BJ (cell line): ENCODE results near the gene LYPD3. TPM values are rescaled to one million over a fixed set of nuclear protein-coding genes. Genes with fewer than 3 reads are reported as not detected.

Experiments
- CTCF ChIA-PET: fragments of 350-600 bp; formaldehyde crosslinking; extraction: SDS; loops from one replicate; lab custom pipeline; 2021; ENCODE audit warnings: antibody characterized with exemption, inconsistent platforms; lab: Yijun Ruan, JAX
- POLR2A ChIA-PET: fragments of 300-600 bp; sonication (Branson Sonifier 250); formaldehyde crosslinking; extraction: SDS; loops from one replicate; lab custom pipeline; 2021; ENCODE audit warnings: antibody characterized with exemption; lab: Charles Lee
- DNase-seq: peaks from one replicate; pipeline ENCODE4 v3.0.0-alpha.2; 2011; ENCODE audit warnings: low read depth
- H3K27me3 ChIP-seq: 2 replicates; pipeline ENCODE4 v1.6.0; 2011; ENCODE audit warnings: low read length; ENCODE audit not compliant: control insufficient read depth, insufficient read depth
- H3K36me3 ChIP-seq: 2 replicates; pipeline ENCODE4 v1.5.1; 2011; ENCODE audit warnings: low read length; ENCODE audit not compliant: control insufficient read depth, insufficient read depth
- H3K4me3 ChIP-seq: 2 replicates; pipeline ENCODE4 v1.5.1; 2011; ENCODE audit warnings: low read depth, mild to moderate bottlenecking, control low read depth, low read length
- polyA plus RNA-seq: library from polyadenylated mRNA; depleted of rRNA; stranded (reverse); fragments of >200 nt; gene quantifications from 2 replicates; pipeline ENCODE4 v1.2.3, GENCODE V29; 2011
- TF ChIP-seq, protein P1 (sequence below): IDR thresholded peaks from 2 replicates; pipeline ENCODE4 v1.5.1; 2011; ENCODE audit warnings: low read depth, mild to moderate bottlenecking, control low read depth, inconsistent platforms, low read length, moderate library complexity; ENCODE audit not compliant: insufficient read depth

LYPD3 gene
- polyA plus RNA-seq, 1 experiment: 0.70 TPM

DNA sequence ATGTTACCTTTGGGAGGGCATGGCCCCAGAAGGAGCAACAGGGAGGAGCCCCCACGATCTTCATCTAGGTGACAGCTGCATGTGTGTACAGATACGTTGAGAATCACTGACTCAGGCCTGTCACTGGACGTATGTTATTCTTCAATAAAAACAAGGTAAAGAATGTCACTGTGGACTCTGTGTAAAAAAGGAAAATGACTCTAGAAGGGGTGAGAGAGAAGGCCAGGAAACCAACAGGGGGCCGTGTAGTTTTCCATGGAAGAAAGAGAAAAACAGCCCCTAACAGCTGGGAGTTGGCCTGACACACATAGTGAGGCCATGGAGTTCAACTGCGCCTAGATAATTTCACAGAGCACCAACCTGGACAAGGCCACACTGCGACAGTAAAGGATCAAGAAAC lies 1.9 kb upstream of the LYPD3 start:
- ChIA-PET POLR2A (no interaction called here), CTCF (interaction anchor here (0.6 kb wide), 1 partner anchor 26 kb away, joined by 3 read pairs; no protein-coding TSS in a partner anchor)
- Histone ChIP-seq H3K27me3 (no peaks in the 10 kb centered on the region; the same call in 1 of the 2 replicates), H3K4me3 (no peak overlapping the region), H3K36me3 (no peaks in the 10 kb centered on the region)
- DNase-seq: no peak
- TF ChIP-seq, protein P1, sequence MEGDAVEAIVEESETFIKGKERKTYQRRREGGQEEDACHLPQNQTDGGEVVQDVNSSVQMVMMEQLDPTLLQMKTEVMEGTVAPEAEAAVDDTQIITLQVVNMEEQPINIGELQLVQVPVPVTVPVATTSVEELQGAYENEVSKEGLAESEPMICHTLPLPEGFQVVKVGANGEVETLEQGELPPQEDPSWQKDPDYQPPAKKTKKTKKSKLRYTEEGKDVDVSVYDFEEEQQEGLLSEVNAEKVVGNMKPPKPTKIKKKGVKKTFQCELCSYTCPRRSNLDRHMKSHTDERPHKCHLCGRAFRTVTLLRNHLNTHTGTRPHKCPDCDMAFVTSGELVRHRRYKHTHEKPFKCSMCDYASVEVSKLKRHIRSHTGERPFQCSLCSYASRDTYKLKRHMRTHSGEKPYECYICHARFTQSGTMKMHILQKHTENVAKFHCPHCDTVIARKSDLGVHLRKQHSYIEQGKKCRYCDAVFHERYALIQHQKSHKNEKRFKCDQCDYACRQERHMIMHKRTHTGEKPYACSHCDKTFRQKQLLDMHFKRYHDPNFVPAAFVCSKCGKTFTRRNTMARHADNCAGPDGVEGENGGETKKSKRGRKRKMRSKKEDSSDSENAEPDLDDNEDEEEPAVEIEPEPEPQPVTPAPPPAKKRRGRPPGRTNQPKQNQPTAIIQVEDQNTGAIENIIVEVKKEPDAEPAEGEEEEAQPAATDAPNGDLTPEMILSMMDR: no peak

DNA sequence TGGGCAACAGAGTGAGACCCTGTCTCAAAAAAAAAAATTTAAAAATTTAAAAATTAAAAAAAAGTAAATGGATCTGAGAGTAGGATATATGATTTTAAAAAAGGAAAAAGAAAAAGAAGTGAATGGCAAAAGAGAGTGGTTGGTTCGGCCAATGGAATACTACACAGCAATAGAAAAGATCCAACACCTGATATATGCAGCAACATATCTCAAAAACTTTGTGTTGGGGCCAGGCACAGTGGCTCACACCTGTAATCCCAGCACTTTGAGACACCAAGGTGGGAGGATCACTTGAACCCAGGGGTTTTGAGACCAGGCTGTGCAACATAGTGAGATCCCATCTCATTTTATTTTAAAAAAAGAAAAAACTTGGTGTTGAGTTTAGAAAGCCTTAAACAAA lies 1.4 kb upstream of the LYPD3 start:
- CTCF ChIA-PET: interaction anchor here (0.6 to 1.7 kb wide), 3 partner anchors 20 to 53 kb away, joined by 3 to 5 read pairs (median 4); no protein-coding TSS in a partner anchor
- H3K4me3 ChIP-seq: no peak overlapping the region
- POLR2A ChIA-PET: no interaction called here
- peaks cover 1% of the 10 kb centered on the region; the same call in 1 of the 2 replicates for H3K27me3 ChIP-seq
- no peaks in the 10 kb centered on the region for H3K36me3 ChIP-seq
- TF ChIP-seq, protein P1: no peak
- DNase-seq: no peak

DNA sequence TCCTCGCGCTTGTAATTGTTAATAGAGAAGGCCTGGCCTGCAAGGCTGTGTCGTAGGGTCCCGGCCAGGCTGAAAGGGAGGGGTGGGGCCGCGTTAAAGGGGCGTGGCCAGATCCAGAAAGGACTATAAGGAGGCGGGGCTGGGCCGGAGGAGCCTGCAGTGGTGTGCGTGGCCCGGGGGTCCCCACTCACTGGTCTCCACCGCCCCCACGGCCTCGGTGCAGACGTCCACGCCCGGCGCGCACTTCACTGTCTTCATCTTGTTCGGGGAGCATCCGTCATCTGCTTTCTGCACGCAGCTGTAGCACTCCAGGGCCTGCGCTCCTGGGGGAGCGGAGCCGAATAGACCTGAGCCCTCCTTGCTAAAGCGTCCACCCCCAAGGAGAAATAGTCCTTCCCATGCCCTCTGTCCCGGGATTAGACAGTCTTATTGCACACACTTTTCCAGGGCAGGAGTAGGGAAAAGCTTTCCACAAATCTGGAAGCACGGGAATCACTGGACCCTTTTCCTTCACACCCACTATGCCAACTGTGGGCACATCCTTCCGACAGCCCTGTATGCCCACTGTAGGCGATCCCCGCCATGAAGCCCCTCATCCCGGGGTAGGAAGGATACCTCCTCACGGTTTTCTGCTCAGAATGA lies 1.2 kb downstream of the LYPD3 start:
- Histone ChIP-seq H3K36me3 (no peaks in the 10 kb centered on the region), H3K4me3 (peak overlapping the region; percentile 56), H3K27me3 (peaks cover 1% of the 10 kb centered on the region; the same call in 1 of the 2 replicates)
- TF ChIP-seq, protein P1: no peak
- ChIA-PET CTCF (interaction anchor here (0.9 to 3.1 kb wide), 5 partner anchors 15 to 130 kb away, joined by 3 to 20 read pairs (median 3); no protein-coding TSS in a partner anchor), POLR2A (no interaction called here)
- no peak for DNase-seq

DNA sequence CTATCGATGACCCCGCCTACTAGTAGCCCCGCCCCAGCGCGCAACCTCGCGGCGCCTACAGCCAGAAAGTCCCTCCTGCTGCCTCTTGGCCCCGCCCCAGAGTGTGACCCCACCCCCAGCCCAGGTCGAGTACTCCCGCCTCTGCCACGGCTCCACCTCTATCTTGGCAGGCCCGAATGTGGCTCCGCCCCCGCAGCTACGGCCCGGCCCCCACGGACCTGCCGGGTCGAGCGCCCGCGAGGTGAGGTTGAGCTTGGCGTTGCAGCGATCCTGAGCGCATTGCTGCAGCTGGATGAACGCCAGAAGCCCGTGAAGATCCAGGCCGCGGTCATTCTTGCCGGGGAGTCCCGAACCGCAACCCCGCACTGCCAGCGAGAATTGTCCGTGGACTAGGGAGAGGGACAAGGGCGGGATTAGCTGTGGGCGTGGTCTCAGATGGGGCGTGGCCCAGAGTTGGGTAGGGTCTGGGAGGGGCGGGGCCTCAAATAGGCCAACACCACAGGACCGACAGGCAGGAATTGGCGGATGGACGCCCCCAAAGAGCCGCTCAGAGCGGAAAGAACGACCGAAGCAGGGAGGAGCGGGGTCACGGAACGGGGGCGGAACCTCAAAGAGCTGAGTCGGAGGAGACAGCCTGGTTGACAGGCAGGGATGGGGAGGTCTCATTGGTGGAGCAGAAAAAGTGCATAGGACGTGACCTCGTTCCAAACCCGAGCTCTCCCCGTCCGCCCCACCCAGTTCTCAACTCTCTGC lies 1.9 kb downstream of the LYPD3 start:
- TF ChIP-seq, protein P1: no peak
- ChIA-PET POLR2A (no interaction called here), CTCF (interaction anchor here (0.9 to 3.1 kb wide), 6 partner anchors 15 to 131 kb away, joined by 3 to 20 read pairs (median 3); no protein-coding TSS in a partner anchor)
- Histone ChIP-seq H3K27me3 (peaks cover 1% of the 10 kb centered on the region; the same call in 1 of the 2 replicates), H3K36me3 (no peaks in the 10 kb centered on the region), H3K4me3 (peak overlapping the region; percentile 56)
- no peak for DNase-seq

DNA sequence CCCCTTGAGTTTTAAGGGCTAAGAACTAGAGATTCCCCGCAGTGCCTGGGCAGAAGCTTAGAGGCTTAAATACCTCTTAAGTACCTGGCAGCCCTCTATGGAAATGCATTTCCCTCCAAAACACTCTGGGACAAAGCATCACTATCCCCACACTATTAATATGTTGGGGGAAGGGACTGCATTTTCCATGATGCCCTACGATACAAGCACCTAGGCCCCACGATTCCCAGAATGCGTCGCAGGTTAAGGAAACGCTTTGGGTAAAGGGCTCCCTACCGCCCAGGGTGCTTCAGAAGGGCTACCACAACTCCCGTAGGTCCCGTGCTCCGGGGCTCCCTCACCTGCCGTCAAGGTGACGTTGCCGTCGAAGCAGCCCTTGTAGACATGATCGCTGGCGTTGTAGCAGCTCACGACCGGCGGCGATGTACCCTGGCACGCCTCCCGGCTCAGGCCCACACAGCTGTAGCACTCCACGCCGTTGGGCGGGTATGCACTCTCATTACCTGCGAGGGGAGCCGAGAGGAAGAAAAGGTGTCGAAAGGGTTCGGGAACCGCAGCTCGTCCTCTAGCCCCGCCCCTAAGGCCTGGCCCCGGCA lies 2.5 kb downstream of the LYPD3 start:
- TF ChIP-seq, protein P1: no peak
- ChIA-PET CTCF (interaction anchor here (0.9 to 3.1 kb wide), 6 partner anchors 14 to 132 kb away, joined by 3 to 20 read pairs (median 3); no protein-coding TSS in a partner anchor), POLR2A (no interaction called here)
- Histone ChIP-seq H3K4me3 (peak overlapping the region; percentile 56), H3K36me3 (no peaks in the 10 kb centered on the region), H3K27me3 (peaks cover 1% of the 10 kb centered on the region; the same call in 1 of the 2 replicates)
- no peak for DNase-seq
